Fibroblast of villous mesenchyme (primary cell): ENCODE results near the gene SLC2A14. TPM values are rescaled to one million over a fixed set of nuclear protein-coding genes. Genes with fewer than 3 reads are reported as not detected.
"Not testable (repeated sequence)": the region's sequence is repeated elsewhere in the genome, so short reads cannot be mapped to it uniquely, and the experiment has no call there.

Source experiments
- DNase-seq: peaks from one replicate; pipeline ENCODE4 v3.0.0-alpha.2; 2010; ENCODE audit warnings: low read depth
- H3K4me3 ChIP-seq: 2 replicates; pipeline ENCODE4 v1.5.1; 2011; ENCODE audit warnings: low read depth, mild to moderate bottlenecking, low read length
- total RNA-seq: library from RNA; depleted of rRNA; stranded (reverse); fragments of >200 nt; gene quantifications from 2 replicates; pipeline ENCODE4 v1.2.3, GENCODE V29; 2012
- TF ChIP-seq, protein P1 (sequence below): IDR thresholded peaks from 2 replicates; pipeline ENCODE4 v1.5.1; 2012; ENCODE audit warnings: low read depth, mild to moderate bottlenecking, low read length; ENCODE audit not compliant: insufficient read depth

Gene SLC2A14
- total RNA-seq, result under 0.01 and 0.32 TPM in 2 replicates

DNA sequence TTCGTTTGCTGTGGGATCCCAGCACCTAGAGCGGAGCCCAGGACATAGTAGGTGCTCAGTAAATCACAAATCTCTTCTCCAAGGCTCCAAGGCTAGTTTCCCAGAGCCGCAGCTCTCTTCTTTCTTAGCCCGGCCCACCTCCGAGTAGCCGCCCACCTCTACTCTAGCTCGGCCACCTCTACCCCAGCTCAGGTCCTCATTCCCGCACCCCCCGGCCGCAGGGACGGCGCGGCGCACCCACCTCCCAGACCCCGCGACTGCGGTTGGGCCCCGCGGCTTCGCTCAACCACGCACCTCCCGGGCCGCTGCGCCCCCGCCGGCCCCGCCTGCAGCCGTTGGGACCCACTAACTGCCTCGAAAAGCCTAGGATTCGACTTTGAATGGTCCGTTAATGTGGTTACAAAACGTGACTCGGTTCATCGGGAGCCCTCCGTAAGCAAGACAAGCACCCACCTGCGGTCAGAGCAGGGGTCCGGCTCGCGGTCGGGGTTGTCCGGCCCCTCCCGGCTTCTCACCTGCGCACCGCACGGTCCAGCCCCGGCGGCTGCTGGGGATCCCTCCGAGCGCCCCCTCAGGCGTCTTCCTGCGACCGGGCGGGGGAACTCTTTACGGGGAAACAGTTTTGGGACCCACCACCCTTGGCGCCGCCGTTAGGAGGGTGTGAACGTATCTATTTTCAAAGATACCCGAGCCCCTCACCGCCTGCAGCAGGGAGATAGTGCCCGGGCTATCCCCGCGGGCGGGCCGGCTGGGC is at the start of gene SLC2A14:
TSS of gene SLC2A14 (minus strand) at position 350 of the 754 bp plus-strand sequence. CDS start 3,035 bp downstream, outside the sequence.
- DNase-seq, result no peak
- H3K4me3 ChIP-seq, result peak within 1 kb of the TSS; percentile 45
- TF ChIP-seq, protein P1, sequence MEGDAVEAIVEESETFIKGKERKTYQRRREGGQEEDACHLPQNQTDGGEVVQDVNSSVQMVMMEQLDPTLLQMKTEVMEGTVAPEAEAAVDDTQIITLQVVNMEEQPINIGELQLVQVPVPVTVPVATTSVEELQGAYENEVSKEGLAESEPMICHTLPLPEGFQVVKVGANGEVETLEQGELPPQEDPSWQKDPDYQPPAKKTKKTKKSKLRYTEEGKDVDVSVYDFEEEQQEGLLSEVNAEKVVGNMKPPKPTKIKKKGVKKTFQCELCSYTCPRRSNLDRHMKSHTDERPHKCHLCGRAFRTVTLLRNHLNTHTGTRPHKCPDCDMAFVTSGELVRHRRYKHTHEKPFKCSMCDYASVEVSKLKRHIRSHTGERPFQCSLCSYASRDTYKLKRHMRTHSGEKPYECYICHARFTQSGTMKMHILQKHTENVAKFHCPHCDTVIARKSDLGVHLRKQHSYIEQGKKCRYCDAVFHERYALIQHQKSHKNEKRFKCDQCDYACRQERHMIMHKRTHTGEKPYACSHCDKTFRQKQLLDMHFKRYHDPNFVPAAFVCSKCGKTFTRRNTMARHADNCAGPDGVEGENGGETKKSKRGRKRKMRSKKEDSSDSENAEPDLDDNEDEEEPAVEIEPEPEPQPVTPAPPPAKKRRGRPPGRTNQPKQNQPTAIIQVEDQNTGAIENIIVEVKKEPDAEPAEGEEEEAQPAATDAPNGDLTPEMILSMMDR, result no peak

DNA sequence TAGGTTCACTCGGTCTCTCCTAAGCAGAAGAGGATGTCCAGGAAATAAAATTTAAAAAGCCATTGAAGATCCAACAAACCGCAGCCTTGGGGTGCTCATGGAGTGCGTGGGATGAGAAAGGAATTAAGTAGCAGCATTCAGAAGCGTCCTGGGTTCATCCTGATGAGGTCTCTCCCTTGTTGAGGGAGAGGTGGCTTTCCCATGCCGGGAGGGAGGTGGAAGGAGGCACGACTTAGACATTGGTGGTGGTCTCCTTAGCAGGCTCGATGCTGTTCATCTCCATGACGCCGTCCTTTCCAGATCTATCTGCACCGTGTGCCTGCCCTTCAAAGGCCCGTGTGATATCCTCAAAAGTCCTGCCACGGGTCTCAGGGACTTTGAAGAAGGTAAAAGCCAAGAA is 48.5 kb upstream of the SLC2A14 start:
- DNase-seq, H3K4me3 ChIP-seq: not testable (repeated sequence)

DNA sequence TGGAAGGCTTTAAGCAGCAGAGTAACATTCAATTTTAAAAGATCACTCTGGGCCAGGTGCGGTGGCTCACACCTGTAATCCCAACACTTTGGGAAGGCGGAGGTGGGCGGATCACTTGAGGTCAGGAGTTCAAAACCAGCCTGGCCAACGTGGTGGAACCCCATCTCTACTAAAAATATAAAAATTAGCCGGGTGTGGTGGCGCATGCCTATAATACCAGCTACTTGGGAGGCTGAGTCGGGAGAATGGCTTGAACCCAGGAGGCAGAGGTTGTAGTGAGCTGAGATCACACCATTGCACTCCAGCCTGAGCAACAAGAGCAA is 45.5 kb upstream of the SLC2A14 start:
- DNase-seq, result peak; percentile 12

DNA sequence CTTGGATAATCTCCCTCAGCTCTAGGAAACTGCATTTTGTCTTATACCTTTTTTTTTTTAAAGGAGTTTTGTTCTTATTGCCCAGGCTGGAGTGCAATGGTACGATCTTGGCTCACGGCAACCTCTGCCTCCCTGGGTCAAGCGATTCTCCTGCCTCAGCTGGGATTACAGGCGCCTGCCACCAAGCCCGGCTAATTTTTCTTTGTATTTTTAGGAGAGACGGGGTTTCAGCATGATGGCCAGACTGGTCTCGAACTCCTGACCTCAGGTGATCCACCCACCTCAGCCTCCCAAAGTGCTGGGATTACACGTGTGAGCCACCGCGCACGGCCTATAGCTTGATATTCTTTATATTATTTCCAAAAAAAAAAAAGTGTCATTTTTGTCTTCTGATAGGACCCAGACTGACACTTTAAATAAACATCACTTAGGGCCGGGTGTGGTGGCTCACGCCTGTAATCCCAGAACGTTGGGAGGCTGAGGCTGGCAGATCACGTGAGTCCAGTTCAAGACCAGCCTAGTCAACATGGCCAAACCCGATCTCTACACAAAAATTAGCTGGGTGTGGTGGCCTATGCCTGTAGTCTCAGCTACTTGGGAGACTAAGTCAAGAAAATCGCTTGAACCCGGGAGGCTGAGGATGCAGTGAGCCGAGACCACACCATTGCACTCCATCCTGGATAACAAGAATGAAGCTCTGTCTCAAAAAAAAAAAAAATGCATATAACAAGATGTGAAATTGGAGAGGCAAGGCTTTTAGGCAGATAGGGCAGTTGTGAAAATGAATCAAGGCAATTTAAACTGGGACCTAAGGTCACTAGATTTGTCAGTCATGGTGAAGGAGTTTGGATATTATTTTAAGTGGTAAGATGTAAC is 44.9 kb upstream of the SLC2A14 start:
- no peak overlapping the region for H3K4me3 ChIP-seq
- DNase-seq, result peak; percentile 46
- TF ChIP-seq, protein P1, result no peak

More for the DNA sequence above, 45.5 kb upstream of the SLC2A14 start:
- not testable (repeated sequence) for H3K4me3 ChIP-seq

DNA sequence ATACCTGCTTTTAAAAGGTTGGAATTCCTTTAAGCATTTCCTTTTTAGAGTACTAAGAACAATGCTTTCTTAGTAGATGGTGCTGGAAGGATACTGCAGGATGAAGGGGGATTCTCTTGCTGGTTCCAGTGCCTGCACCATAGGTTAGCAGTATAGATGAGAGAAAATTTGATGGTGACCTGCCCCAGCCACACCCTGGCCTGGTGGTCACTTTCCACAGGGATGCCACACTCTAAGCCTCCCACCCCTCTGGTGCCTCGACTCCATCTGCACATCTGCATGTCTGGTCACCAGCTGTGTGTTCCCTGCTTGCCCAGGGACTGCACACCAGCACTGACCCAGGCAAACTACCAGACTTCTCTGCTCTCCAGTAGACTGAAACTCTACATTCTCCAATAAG is 44.2 kb upstream of the SLC2A14 start:
- TF ChIP-seq, protein P1, result no peak
- peak; percentile 38 for DNase-seq
- no peak overlapping the region for H3K4me3 ChIP-seq

DNA sequence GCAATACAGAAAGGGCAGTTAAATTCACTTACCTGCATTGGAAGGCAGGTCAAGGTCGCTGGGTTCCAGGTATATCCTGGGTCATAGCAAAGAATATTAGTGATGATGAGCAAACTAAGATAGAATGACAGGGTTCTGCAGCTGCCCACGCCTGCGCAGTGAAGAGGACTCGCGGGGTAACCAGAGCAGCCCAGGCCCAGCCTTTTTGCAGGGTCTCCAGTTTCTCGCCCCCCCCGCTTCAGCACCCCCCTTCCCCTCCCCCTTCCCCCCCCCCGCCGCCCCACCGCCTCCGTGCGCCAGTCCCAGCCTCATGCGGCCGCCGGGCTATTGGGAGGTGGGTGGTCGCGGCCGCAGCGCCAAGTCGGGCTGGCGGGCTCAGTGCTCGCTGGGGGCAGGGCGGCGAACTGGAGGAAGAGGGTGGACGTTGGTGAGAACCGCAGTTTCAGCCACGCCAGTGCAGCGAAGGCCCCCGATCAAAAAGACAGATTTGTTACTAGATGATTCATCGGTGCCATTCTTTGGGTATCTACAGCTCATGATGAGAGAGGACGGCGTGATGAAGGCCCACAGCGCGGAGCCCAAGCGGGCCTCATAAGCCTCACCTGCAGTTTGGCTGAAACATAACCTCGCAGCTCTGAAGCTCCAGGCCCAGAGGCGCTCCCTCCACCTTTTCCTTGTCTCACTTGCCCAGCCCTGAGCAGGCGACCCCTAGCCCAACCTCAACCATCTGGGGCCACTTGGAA is 43.1 kb upstream of the SLC2A14 start:
- DNase-seq, result peak; percentile 21
- peak overlapping the region; percentile 28 for H3K4me3 ChIP-seq
- TF ChIP-seq, protein P1, result no peak

DNA sequence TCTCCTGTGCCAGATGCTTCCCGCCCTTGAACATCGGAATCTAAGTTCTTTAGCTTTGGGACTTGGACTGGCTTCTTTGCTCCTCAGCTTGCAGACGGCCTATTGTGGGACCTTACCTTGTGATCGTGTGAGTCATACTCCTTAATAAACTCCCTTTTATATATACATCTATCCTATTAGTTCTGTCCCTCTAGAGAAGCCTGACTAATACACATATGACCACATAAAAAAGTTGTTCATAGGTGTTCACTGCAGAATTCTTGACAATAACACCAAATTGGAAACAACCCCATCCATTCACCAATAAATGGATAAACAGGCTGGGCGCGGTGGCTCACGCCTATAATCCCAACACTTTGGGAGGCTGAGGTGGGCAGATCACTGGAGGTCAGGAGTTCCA is 37.4 kb upstream of the SLC2A14 start:
- H3K4me3 ChIP-seq, DNase-seq: not testable (repeated sequence)

DNA sequence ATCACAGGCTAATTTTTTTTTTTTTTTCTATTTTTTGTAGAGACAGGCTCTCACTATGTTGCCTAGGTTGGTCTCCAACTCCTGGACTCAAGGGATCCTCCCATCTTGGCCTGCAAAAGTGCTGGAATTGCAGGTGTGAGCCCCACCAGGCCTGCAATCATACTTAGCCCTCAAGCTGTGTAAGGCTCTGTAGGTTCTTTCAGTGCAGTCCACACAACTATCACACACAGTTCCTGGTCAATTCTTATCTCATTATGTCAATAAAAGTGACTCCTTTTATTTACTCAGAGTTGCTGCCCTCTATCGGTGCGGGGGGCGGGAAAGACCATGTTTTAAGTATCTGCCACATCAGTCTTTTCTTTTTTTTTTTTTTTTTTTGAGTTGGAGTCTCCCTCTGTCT is 34.3 kb upstream of the SLC2A14 start:
- no peak overlapping the region for H3K4me3 ChIP-seq
- peak; percentile 57 for DNase-seq
- TF ChIP-seq, protein P1, result peak; percentile 43

DNA sequence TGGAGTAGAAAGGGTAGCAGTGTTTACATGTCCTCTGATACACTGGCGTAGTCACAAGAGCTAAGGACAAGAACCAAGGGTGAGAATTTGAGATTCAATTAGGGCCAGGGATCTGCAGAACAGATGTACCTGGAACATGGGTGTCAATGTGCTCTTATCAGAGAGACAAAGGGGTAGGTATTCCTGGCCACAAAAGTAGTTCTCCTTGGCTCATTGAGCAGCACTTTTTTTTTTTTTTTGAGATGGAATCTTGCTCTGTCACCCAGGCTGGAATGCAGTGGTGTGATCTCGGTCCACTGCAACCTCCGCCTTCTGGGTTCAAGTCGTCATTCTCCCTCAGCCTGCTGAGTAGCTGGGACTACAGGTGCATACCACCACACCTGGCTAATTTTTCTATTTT is 33.6 kb upstream of the SLC2A14 start:
- not testable (repeated sequence) for DNase-seq, H3K4me3 ChIP-seq

DNA sequence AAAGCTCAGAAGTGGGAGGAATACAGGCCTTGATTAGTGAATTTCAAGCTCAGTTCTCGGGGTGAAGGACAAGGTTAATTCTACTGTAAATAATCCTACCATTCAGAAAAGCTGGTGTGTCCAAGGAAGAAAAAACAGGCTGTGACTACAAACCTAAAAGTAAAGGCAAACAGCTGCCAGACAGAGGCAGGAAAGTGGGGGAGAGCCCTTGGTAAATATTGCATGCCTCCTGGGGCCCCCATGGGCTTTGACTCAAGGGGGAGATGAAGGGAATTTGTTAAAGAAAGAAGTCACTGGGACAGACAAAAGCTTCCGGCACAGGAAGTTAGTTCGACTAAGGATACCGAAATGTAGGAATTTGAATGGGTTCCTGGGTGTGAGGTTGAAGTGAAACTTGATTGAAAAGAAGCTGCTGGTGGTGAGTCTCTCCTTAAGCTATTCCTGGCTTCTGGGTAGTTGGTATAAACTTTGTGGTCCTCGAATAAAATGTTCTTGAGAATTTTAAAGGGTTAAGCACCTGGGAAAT is 32.9 kb upstream of the SLC2A14 start:
- not testable (repeated sequence) for H3K4me3 ChIP-seq, DNase-seq
